GM21367 (cell line): ENCODE measurements around the gene MOB3A.

Experiments used
- ATAC-seq: cut with Tn5 transposase; IDR thresholded peaks from one replicate; pipeline ENCODE4 v1.9.1; 2021; ENCODE audit not compliant: unreplicated experiment

MOB3A gene

GRCh38 chr19:2126879-2127518, 30.9 kb upstream of the MOB3A start:
- no peak for ATAC-seq

GRCh38 chr19:2123682-2124387, 27.7 kb upstream of the MOB3A start:
- no peak for ATAC-seq

GRCh38 chr19:2122982-2123381, 26.9 kb upstream of the MOB3A start:
- ATAC-seq, result no peak

GRCh38 chr19:2122251-2122650, 26.1 kb upstream of the MOB3A start:
- ATAC-seq, result no peak

GRCh38 chr19:2121416-2122051, 25.4 kb upstream of the MOB3A start:
- no peak for ATAC-seq

GRCh38 chr19:2120821-2121220, 24.7 kb upstream of the MOB3A start:
- no peak for ATAC-seq

- no peak for ATAC-seq
These were observed 24.0 kb upstream of the MOB3A start for GRCh38 chr19:2119921-2120785.

GRCh38 chr19:2118438-2118837, 22.3 kb upstream of the MOB3A start:
- ATAC-seq, result no peak

- ATAC-seq, result no peak
These were observed 21.3 kb upstream of the MOB3A start for GRCh38 chr19:2117215-2117960.

GRCh38 chr19:2116507-2116906, 20.4 kb upstream of the MOB3A start:
- ATAC-seq, result no peak

- no peak for ATAC-seq
These were observed 19.8 kb upstream of the MOB3A start for GRCh38 chr19:2115911-2116426.

GRCh38 chr19:2115324-2115723, 19.2 kb upstream of the MOB3A start:
- no peak for ATAC-seq

- no peak for ATAC-seq
These were observed 18.7 kb upstream of the MOB3A start for GRCh38 chr19:2114821-2115220.

- ATAC-seq, result no peak
These were observed 18.1 kb upstream of the MOB3A start for GRCh38 chr19:2114218-2114617.

- no peak for ATAC-seq
These were observed 17.5 kb upstream of the MOB3A start for GRCh38 chr19:2113439-2114211.

- no peak for ATAC-seq
These were observed 16.6 kb upstream of the MOB3A start for GRCh38 chr19:2112516-2113320.

GRCh38 chr19:2111886-2112285, 15.8 kb upstream of the MOB3A start:
- no peak for ATAC-seq

- no peak for ATAC-seq
These were observed 15.3 kb upstream of the MOB3A start for GRCh38 chr19:2111425-2111824.

- no peak for ATAC-seq
These were observed 14.7 kb upstream of the MOB3A start for GRCh38 chr19:2110822-2111221.
